Measurements from ENCODE around the gene GMDS. TPM values are rescaled to one million over a fixed set of nuclear protein-coding genes. Genes with fewer than 3 reads are reported as not detected.
A peak's percentile ranks its signal among the peaks of the same experiment; 100 is the strongest.

The GMDS gene
- total and polyA plus RNA-seq, 2 donors (not counting 1 experiment from before 2014, with no cell fraction given): 12.7 to 34.5 TPM

GRCh38 chr6:1619673-1620503 is 625.5 kb downstream of the GMDS start:
- no peaks in the 10 kb centered on the region for H3K36me3 ChIP-seq (ENCODE audit: control insufficient read depth, insufficient read depth, low read length)
- H3K4me2 ChIP-seq (ENCODE audit: extremely low read depth, insufficient read depth, low read length): peak overlapping the region; percentile 13
- no peaks in the 10 kb centered on the region for H3K4me1 ChIP-seq (ENCODE audit: control insufficient read depth, extremely low read depth, insufficient read depth, low read length)
- H3K27me3 ChIP-seq (ENCODE audit: control insufficient read depth, insufficient read depth, low read length): peaks cover 5% of the 10 kb centered on the region
- no peaks in the 10 kb centered on the region for H3K9me3 ChIP-seq (ENCODE audit: control insufficient read depth, insufficient read depth, low read depth, low read length)
- no peak overlapping the region for H3K9ac ChIP-seq (ENCODE audit: insufficient read depth, low read length)
- TF ChIP-seq, protein P1, sequence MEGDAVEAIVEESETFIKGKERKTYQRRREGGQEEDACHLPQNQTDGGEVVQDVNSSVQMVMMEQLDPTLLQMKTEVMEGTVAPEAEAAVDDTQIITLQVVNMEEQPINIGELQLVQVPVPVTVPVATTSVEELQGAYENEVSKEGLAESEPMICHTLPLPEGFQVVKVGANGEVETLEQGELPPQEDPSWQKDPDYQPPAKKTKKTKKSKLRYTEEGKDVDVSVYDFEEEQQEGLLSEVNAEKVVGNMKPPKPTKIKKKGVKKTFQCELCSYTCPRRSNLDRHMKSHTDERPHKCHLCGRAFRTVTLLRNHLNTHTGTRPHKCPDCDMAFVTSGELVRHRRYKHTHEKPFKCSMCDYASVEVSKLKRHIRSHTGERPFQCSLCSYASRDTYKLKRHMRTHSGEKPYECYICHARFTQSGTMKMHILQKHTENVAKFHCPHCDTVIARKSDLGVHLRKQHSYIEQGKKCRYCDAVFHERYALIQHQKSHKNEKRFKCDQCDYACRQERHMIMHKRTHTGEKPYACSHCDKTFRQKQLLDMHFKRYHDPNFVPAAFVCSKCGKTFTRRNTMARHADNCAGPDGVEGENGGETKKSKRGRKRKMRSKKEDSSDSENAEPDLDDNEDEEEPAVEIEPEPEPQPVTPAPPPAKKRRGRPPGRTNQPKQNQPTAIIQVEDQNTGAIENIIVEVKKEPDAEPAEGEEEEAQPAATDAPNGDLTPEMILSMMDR (conservative IDR thresholded peaks at IDR 0.05 in 1 of 2, IDR thresholded peaks at IDR 0.05 in 1 of 2; ENCODE audit: low read depth in 1 of 2, low read length in 2 of 2): no peak
- no peak for TF ChIP-seq EZH2 (IDR thresholded peaks at IDR 0.05; ENCODE audit: low read length, missing control alignments)
- no peaks in the 10 kb centered on the region for H3K79me2 ChIP-seq (ENCODE audit: control insufficient read depth, insufficient read depth, low read length)
- no peak for DNase-seq (ENCODE audit: low read depth in 2 of 2)
- no peak overlapping the region for H3K27ac ChIP-seq (ENCODE audit: insufficient read depth, low read length)
- no peak overlapping the region for H2AFZ ChIP-seq (ENCODE audit: low read length)
- no peaks in the 10 kb centered on the region for H4K20me1 ChIP-seq (ENCODE audit: control insufficient read depth, extremely low read depth, insufficient read depth, low read length)
- H3K4me3 ChIP-seq (replicated peaks in 1 of 4; ENCODE audit: control extremely low read depth in 1 of 4, insufficient read depth in 1 of 4, low read depth in 3 of 4, low read length in 4 of 4): no peak overlapping the region

- Histone ChIP-seq H3K36me3 (ENCODE audit: control insufficient read depth, insufficient read depth, low read length) (no peaks in the 10 kb centered on the region), H3K4me1 (ENCODE audit: control insufficient read depth, extremely low read depth, insufficient read depth, low read length) (no peaks in the 10 kb centered on the region), H3K79me2 (ENCODE audit: control insufficient read depth, insufficient read depth, low read length) (no peaks in the 10 kb centered on the region), H3K27me3 (ENCODE audit: control insufficient read depth, insufficient read depth, low read length) (peaks cover 5% of the 10 kb centered on the region), H3K27ac (ENCODE audit: insufficient read depth, low read length) (no peak overlapping the region), H3K4me2 (ENCODE audit: extremely low read depth, insufficient read depth, low read length) (no peak overlapping the region), H3K9me3 (ENCODE audit: control insufficient read depth, insufficient read depth, low read depth, low read length) (no peaks in the 10 kb centered on the region), H3K4me3 (replicated peaks in 1 of 4; ENCODE audit: control extremely low read depth in 1 of 4, insufficient read depth in 1 of 4, low read depth in 3 of 4, low read length in 4 of 4) (no peak overlapping the region), H2AFZ (ENCODE audit: low read length) (no peak overlapping the region), H3K9ac (ENCODE audit: insufficient read depth, low read length) (no peak overlapping the region), H4K20me1 (ENCODE audit: control insufficient read depth, extremely low read depth, insufficient read depth, low read length) (no peaks in the 10 kb centered on the region)
- no peak for TF ChIP-seq EZH2 (IDR thresholded peaks at IDR 0.05; ENCODE audit: low read length, missing control alignments)
- TF ChIP-seq, protein P1 (conservative IDR thresholded peaks at IDR 0.05 in 1 of 2, IDR thresholded peaks at IDR 0.05 in 1 of 2; ENCODE audit: low read depth in 1 of 2, low read length in 2 of 2): no peak
- DNase-seq (ENCODE audit: low read depth in 2 of 2): no peak
Observed at GRCh38 chr6:1619098-1619672, 626.2 kb downstream of the GMDS start.

- H3K27ac ChIP-seq (ENCODE audit: insufficient read depth, low read length): no peak overlapping the region
- no peaks in the 10 kb centered on the region for H3K9me3 ChIP-seq (ENCODE audit: control insufficient read depth, insufficient read depth, low read depth, low read length)
- no peak overlapping the region for H3K9ac ChIP-seq (ENCODE audit: insufficient read depth, low read length)
- no peak overlapping the region for H2AFZ ChIP-seq (ENCODE audit: low read length)
- H3K4me3 ChIP-seq (replicated peaks in 1 of 4; ENCODE audit: control extremely low read depth in 1 of 4, insufficient read depth in 1 of 4, low read depth in 3 of 4, low read length in 4 of 4): no peak overlapping the region
- no peaks in the 10 kb centered on the region for H4K20me1 ChIP-seq (ENCODE audit: control insufficient read depth, extremely low read depth, insufficient read depth, low read length)
- H3K4me2 ChIP-seq (ENCODE audit: extremely low read depth, insufficient read depth, low read length): no peak overlapping the region
- no peaks in the 10 kb centered on the region for H3K36me3 ChIP-seq (ENCODE audit: control insufficient read depth, insufficient read depth, low read length)
- no peaks in the 10 kb centered on the region for H3K4me1 ChIP-seq (ENCODE audit: control insufficient read depth, extremely low read depth, insufficient read depth, low read length)
- peaks cover 5% of the 10 kb centered on the region for H3K27me3 ChIP-seq (ENCODE audit: control insufficient read depth, insufficient read depth, low read length)
- H3K79me2 ChIP-seq (ENCODE audit: control insufficient read depth, insufficient read depth, low read length): no peaks in the 10 kb centered on the region
- DNase-seq (ENCODE audit: low read depth in 2 of 2): no peak
- TF ChIP-seq EZH2 (IDR thresholded peaks at IDR 0.05; ENCODE audit: low read length, missing control alignments): no peak
- TF ChIP-seq, protein P1 (conservative IDR thresholded peaks at IDR 0.05 in 1 of 2, IDR thresholded peaks at IDR 0.05 in 1 of 2; ENCODE audit: low read depth in 1 of 2, low read length in 2 of 2): no peak
Observed at GRCh38 chr6:1618311-1619097, 626.9 kb downstream of the GMDS start.

Data from fibroblast of lung (primary cell).